PC-9 (cell line): ENCODE results near the gene MYO16. TPM values are rescaled to one million over a fixed set of nuclear protein-coding genes. Genes with fewer than 3 reads are reported as not detected.

ENCODE experiments used
- BruUV-seq: library from RNA; stranded (reverse); fragments of 400-500 nt; replicated peaks from 2 replicates; lab custom pipeline; 2021; lab: Mats Ljungman, UMichigan
- CTCF ChIA-PET: fragments of 300-600 bp; sonication (Branson Sonifier 250); formaldehyde crosslinking; loops from one replicate; lab custom pipeline; 2022; ENCODE audit warnings: antibody characterized with exemption; lab: Charles Lee
- POLR2A ChIA-PET: fragments of 300-600 bp; sonication (Branson Sonifier 250); formaldehyde crosslinking; loops from one replicate; lab custom pipeline; 2022; ENCODE audit warnings: antibody characterized with exemption; ENCODE audit not compliant: unreplicated experiment; lab: Charles Lee
- DNase-seq, 2 experiments: peaks; one replicate each; pipeline versions ENCODE4 v3.0.0 to v3.0.0-alpha.2; 2015 to 2022; ENCODE audit warnings: mixed read lengths in 1 of 2
- H2AFZ ChIP-seq: fragments of 200-600 bp; sonication (generic); 2 replicates; pipeline ENCODE4 v1.8.1; 2017; ENCODE audit warnings: antibody characterized with exemption
- H3F3A ChIP-seq: fragments of 200-600 bp; sonication (generic); 2 replicates; pipeline ENCODE4 v1.8.1; 2017; ENCODE audit warnings: antibody characterized with exemption, mild to moderate bottlenecking, low read depth; ENCODE audit not compliant: insufficient read depth
- H3K27ac ChIP-seq: fragments of 200-600 bp; sonication (generic); 2 replicates; pipeline ENCODE4 v1.6.1; 2016; ENCODE audit warnings: mixed run types
- H3K27me3 ChIP-seq: fragments of 200-600 bp; sonication (generic); 2 replicates; pipeline ENCODE4 v1.6.1; 2016; ENCODE audit warnings: low read depth, mixed run types; ENCODE audit not compliant: insufficient read depth
- H3K36me3 ChIP-seq: fragments of 200-600 bp; sonication (generic); 2 replicates; pipeline ENCODE4 v1.6.1; 2016; ENCODE audit warnings: low read depth, mixed run types
- H3K4me1 ChIP-seq: fragments of 200-600 bp; sonication (generic); replicated peaks from 2 replicates; pipeline ENCODE4 v1.6.1; 2016; ENCODE audit warnings: mixed run types; ENCODE audit not compliant: insufficient read depth
- H3K4me2 ChIP-seq: fragments of 200-600 bp; sonication (generic); 2 replicates; pipeline ENCODE4 v1.6.1; 2017; ENCODE audit warnings: mixed run types
- H3K4me3 ChIP-seq: fragments of 200-600 bp; sonication (generic); 2 replicates; pipeline ENCODE4 v1.6.1; 2016; ENCODE audit warnings: mixed run types
- H3K79me2 ChIP-seq: fragments of 200-600 bp; sonication (generic); 2 replicates; pipeline ENCODE4 v1.6.1; 2017; ENCODE audit warnings: low read depth, mixed run types
- H3K9me2 ChIP-seq: fragments of 200-600 bp; sonication (generic); 2 replicates; pipeline ENCODE4 v1.8.1; 2017; ENCODE audit warnings: mild to moderate bottlenecking; ENCODE audit not compliant: insufficient read depth
- H3K9me3 ChIP-seq: fragments of 200-600 bp; sonication (generic); 2 replicates; pipeline ENCODE4 v1.8.1; 2016; ENCODE audit warnings: low read depth; ENCODE audit not compliant: insufficient read depth
- H4K20me1 ChIP-seq: fragments of 200-600 bp; sonication (generic); 2 replicates; pipeline ENCODE4 v1.8.1; 2017; ENCODE audit not compliant: insufficient read depth
- EZH2 ChIP-seq: fragments of 200-600 bp; sonication (generic); IDR thresholded peaks from 2 replicates; pipeline ENCODE4 v1.8.0; 2017; ENCODE audit warnings: antibody characterized with exemption, low read depth
- intact Hi-C: fragments of 100-400 bp; cut with micrococcal nuclease; formaldehyde crosslinking; loops from one replicate; pipeline ENCODE4 v1.10.0; 2022; ENCODE audit not compliant: unreplicated experiment
- total RNA-seq: library from RNA; stranded (reverse); gene quantifications from 2 replicates; pipeline ENCODE4 v1.2.3, GENCODE V29; 2021
- TF ChIP-seq, protein P1 (sequence below): fragments of 200-600 bp; sonication (generic); conservative IDR thresholded peaks from 2 replicates; pipeline ENCODE4 v1.6.1; 2017; ENCODE audit warnings: mixed run types, antibody characterized with exemption, mild to moderate bottlenecking, moderate library complexity

The MYO16 gene
- total RNA-seq, 1 experiment from 2014 or later, result 0.59 TPM

DNA sequence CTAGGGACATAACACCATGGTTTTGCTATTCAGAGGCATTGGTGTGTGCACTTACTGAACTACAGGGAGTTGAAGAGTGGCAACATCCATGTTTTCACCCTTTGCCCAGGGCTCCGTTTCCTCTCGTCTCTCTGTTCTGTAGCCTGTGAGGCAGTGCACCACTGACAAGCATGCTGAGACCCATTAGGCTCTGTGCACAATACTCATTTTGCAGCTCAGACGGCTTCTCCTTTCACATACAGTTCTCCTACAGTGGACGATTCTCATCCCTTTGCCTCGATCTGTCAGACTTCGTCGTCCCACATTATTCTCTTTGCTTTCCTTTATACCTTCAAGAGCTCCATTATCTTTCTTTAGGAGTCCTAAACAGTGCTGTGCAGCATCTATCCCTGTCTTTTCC lies 403.7 kb downstream of the MYO16 start:
- Histone ChIP-seq H3K36me3 (no peaks in the 10 kb centered on the region), H4K20me1 (no peaks in the 10 kb centered on the region), H3K4me2 (no peak overlapping the region), H3K27ac (no peak overlapping the region), H3K9me3 (no peaks in the 10 kb centered on the region), H3K9me2 (no peaks in the 10 kb centered on the region), H3K4me3 (no peak overlapping the region), H3K79me2 (no peaks in the 10 kb centered on the region), H3K4me1 (no peaks in the 10 kb centered on the region), H3K27me3 (no peaks in the 10 kb centered on the region), H3F3A (no peaks in the 10 kb centered on the region), H2AFZ (no peak overlapping the region)
- POLR2A ChIA-PET, result no interaction called here
- no TSS peak for BruUV-seq
- CTCF ChIA-PET, result no interaction called here
- no peak for DNase-seq
- intact Hi-C loops, result no loop called here
- TF ChIP-seq EZH2, result no peak

DNA sequence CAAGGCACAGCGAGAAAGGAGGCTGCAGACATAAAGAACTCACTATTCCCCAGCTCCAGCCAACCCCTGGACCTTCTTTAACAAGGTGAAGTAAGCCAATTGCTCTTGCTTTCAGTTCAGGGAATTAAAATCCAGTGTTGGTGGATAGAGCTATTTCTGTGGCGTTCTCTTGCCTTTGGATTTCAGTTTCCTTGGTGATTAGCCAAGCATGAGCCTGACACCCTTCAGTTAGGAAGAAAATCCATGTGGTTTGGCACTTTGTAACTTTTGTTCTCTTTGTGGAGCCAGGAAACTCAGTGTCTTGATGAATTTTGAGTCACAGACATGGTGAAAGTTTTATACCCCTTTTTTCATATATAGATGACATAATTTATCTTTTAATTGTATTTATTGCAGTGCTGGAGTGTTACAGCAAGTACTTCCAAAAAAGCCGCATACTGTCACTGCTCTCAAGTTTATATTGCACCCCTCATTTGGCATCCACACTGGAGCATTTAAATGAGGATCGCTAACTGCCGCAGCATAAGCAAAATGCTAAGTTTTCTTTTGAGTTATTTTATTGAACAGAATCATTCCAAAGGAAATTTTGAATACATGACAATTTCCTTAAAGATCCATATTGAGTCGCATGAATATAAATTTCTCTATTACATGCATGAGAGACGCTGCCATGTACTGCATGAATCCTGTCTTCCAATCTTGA lies 406.8 kb downstream of the MYO16 start:
- no peaks in the 10 kb centered on the region for H3K27me3 ChIP-seq
- POLR2A ChIA-PET, result no interaction called here
- H3K9me2 ChIP-seq, result peaks cover 7% of the 10 kb centered on the region
- intact Hi-C loops, result no loop called here
- no peaks in the 10 kb centered on the region for H3K79me2 ChIP-seq
- no peaks in the 10 kb centered on the region for H3K4me1 ChIP-seq
- H3K36me3 ChIP-seq, result no peaks in the 10 kb centered on the region
- no peaks in the 10 kb centered on the region for H3K9me3 ChIP-seq
- CTCF ChIA-PET, result no interaction called here
- BruUV-seq, result no TSS peak
- no peak overlapping the region for H3K27ac ChIP-seq
- H3K4me2 ChIP-seq, result no peak overlapping the region
- no peak for TF ChIP-seq EZH2
- TF ChIP-seq, protein P1, sequence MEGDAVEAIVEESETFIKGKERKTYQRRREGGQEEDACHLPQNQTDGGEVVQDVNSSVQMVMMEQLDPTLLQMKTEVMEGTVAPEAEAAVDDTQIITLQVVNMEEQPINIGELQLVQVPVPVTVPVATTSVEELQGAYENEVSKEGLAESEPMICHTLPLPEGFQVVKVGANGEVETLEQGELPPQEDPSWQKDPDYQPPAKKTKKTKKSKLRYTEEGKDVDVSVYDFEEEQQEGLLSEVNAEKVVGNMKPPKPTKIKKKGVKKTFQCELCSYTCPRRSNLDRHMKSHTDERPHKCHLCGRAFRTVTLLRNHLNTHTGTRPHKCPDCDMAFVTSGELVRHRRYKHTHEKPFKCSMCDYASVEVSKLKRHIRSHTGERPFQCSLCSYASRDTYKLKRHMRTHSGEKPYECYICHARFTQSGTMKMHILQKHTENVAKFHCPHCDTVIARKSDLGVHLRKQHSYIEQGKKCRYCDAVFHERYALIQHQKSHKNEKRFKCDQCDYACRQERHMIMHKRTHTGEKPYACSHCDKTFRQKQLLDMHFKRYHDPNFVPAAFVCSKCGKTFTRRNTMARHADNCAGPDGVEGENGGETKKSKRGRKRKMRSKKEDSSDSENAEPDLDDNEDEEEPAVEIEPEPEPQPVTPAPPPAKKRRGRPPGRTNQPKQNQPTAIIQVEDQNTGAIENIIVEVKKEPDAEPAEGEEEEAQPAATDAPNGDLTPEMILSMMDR, result no peak
- H3F3A ChIP-seq, result no peaks in the 10 kb centered on the region
- H3K4me3 ChIP-seq, result no peak overlapping the region
- DNase-seq, result no peak
- H2AFZ ChIP-seq, result no peak overlapping the region
- no peaks in the 10 kb centered on the region for H4K20me1 ChIP-seq

DNA sequence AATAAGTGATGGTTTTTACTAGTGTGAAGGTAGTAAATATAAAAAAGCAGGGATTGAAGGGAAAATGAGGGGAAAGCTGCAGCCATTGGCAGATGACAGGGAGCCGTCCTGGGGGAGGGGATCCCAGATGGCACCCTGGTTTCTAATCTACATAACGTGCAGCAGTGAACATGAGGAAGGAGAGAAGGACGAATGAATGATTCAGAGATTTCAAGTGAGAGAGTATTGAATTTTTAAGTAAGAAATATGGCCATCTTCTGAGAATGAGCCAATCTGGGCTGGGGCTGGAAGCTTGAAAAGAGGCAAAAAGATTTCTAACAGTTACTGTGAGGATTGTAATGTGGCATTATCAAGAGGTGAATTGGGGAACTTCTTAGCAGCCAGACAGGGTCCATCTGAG lies 414.2 kb downstream of the MYO16 start:
- no TSS peak for BruUV-seq

More for the DNA sequence above, 414.2 kb downstream of the MYO16 start:
- Histone ChIP-seq H3K9me2 (peaks cover 7% of the 10 kb centered on the region), H3K79me2 (no peaks in the 10 kb centered on the region), H3K27me3 (no peaks in the 10 kb centered on the region), H3K4me1 (no peaks in the 10 kb centered on the region), H3K27ac (no peak overlapping the region), H2AFZ (no peak overlapping the region), H4K20me1 (no peaks in the 10 kb centered on the region), H3F3A (no peaks in the 10 kb centered on the region), H3K4me2 (no peak overlapping the region), H3K36me3 (no peaks in the 10 kb centered on the region), H3K4me3 (no peak overlapping the region), H3K9me3 (no peaks in the 10 kb centered on the region)
- CTCF ChIA-PET, result no interaction called here
- no peak for DNase-seq
- POLR2A ChIA-PET, result no interaction called here
- intact Hi-C loops, result no loop called here
- no peak for TF ChIP-seq EZH2
- TF ChIP-seq, protein P1, result no peak
